ENCODE data around the gene SLC9A9.
"Not testable (repeated sequence)": the region's sequence is repeated elsewhere in the genome, so short reads cannot be mapped to it uniquely, and the experiment has no call there.

Gene SLC9A9

GRCh38 chr3:143806038-143806437 lies 42.2 kb downstream of the SLC9A9 start:
- no peak overlapping the region for H2BK12ac ChIP-seq (ENCODE audit: low read length)
- H3K9ac ChIP-seq (ENCODE audit: low read length): no peak overlapping the region
- no peaks in the 10 kb centered on the region for H3K36me3 ChIP-seq (ENCODE audit: control insufficient read depth in 1 of 2, insufficient read depth in 2 of 2, low read length in 2 of 2)
- H3K9me3 ChIP-seq (ENCODE audit: insufficient read depth, low read depth, low read length): no peaks in the 10 kb centered on the region
- H3K79me1 ChIP-seq (ENCODE audit: low read length): no peaks in the 10 kb centered on the region
- H3K27me3 ChIP-seq (ENCODE audit: insufficient read depth, low read length): no peaks in the 10 kb centered on the region
- H4K12ac ChIP-seq (ENCODE audit: low read depth, low read length): no peak overlapping the region
- H3K18ac ChIP-seq (ENCODE audit: low read length): no peak overlapping the region
- H2AK5ac ChIP-seq (ENCODE audit: low read length): no peak overlapping the region
- H4K8ac ChIP-seq (ENCODE audit: low read depth, low read length): no peak overlapping the region
- no peak overlapping the region for H3K4ac ChIP-seq (ENCODE audit: low read depth, low read length)
- H3K4me1 ChIP-seq (ENCODE audit: control insufficient read depth in 1 of 2, insufficient read depth in 2 of 2, low read length in 2 of 2): no peaks in the 10 kb centered on the region
- no peak overlapping the region for H3K4me2 ChIP-seq (ENCODE audit: low read length)
- DNase-seq: no peak
- no peak overlapping the region for H2AFZ ChIP-seq (ENCODE audit: insufficient read depth, low read length, poor library complexity)
- H2BK120ac ChIP-seq (ENCODE audit: insufficient read depth, low read length, poor library complexity): no peak overlapping the region
- H3K4me3 ChIP-seq (ENCODE audit: low read depth, low read length): no peak overlapping the region
- H2BK5ac ChIP-seq (ENCODE audit: low read depth, low read length, poor library complexity): no peak overlapping the region
- WGBS (ENCODE audit: extremely low coverage, insufficient coverage, insufficient read length): 100% methylated on average over 1 of the region's 4 CpGs
- H3K23ac ChIP-seq (ENCODE audit: low read length): no peak overlapping the region
- no peak overlapping the region for H3K14ac ChIP-seq (ENCODE audit: low read length)
- no peaks in the 10 kb centered on the region for H3K79me2 ChIP-seq (ENCODE audit: control insufficient read depth, insufficient read depth, low read length, poor library complexity)
- no peak overlapping the region for H3K27ac ChIP-seq (ENCODE audit: low read depth, low read length)
- no peak overlapping the region for H4K91ac ChIP-seq (ENCODE audit: low read depth, low read length)

- not testable (repeated sequence) for DNase-seq; H2BK120ac ChIP-seq (ENCODE audit: insufficient read depth, low read length, poor library complexity); H3K9me3 ChIP-seq (ENCODE audit: insufficient read depth, low read depth, low read length); H2AFZ ChIP-seq (ENCODE audit: insufficient read depth, low read length, poor library complexity); H3K4me1 ChIP-seq (ENCODE audit: control insufficient read depth in 1 of 2, insufficient read depth in 2 of 2, low read length in 2 of 2); H4K12ac ChIP-seq (ENCODE audit: low read depth, low read length); H3K4me2 ChIP-seq (ENCODE audit: low read length); H3K27ac ChIP-seq (ENCODE audit: low read depth, low read length); H3K18ac ChIP-seq (ENCODE audit: low read length); H3K79me1 ChIP-seq (ENCODE audit: low read length); H3K9ac ChIP-seq (ENCODE audit: low read length); H3K4me3 ChIP-seq (ENCODE audit: low read depth, low read length); H3K14ac ChIP-seq (ENCODE audit: low read length); H3K23ac ChIP-seq (ENCODE audit: low read length); H4K8ac ChIP-seq (ENCODE audit: low read depth, low read length); H3K79me2 ChIP-seq (ENCODE audit: control insufficient read depth, insufficient read depth, low read length, poor library complexity); H2AK5ac ChIP-seq (ENCODE audit: low read length); H2BK5ac ChIP-seq (ENCODE audit: low read depth, low read length, poor library complexity); H4K91ac ChIP-seq (ENCODE audit: low read depth, low read length); H2BK12ac ChIP-seq (ENCODE audit: low read length); H3K4ac ChIP-seq (ENCODE audit: low read depth, low read length); H3K36me3 ChIP-seq (ENCODE audit: control insufficient read depth in 1 of 2, insufficient read depth in 2 of 2, low read length in 2 of 2); H3K27me3 ChIP-seq (ENCODE audit: insufficient read depth, low read length)
- no CpG with 5 or more reads among the region's 7 CpGs for WGBS (ENCODE audit: extremely low coverage, insufficient coverage, insufficient read length)
These were observed 42.8 kb downstream of the SLC9A9 start for GRCh38 chr3:143805476-143805875.

DNA sequence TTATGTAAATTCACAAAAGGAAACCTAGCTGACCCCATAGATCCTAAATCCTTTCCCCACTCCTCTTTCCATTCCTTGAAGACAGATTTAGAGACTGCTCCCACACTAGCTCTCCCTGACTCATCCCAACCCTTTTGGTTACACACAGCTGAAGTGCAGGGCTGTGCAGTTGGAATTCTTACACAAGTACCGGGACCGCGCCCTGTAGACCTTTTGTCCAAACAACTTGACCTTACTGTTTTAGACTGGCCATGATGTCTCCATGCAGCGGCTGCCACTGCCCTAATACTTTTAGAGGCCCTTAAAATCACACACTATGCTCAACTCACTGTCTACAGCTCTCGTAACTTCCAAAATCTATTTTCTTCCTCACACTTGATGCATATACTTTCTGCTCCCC lies 47.2 kb downstream of the SLC9A9 start:
- not testable (repeated sequence) for H4K12ac ChIP-seq (ENCODE audit: low read depth, low read length); H3K79me1 ChIP-seq (ENCODE audit: low read length); H3K27me3 ChIP-seq (ENCODE audit: insufficient read depth, low read length); DNase-seq; H2AFZ ChIP-seq (ENCODE audit: insufficient read depth, low read length, poor library complexity); H3K9ac ChIP-seq (ENCODE audit: low read length); H3K36me3 ChIP-seq (ENCODE audit: control insufficient read depth in 1 of 2, insufficient read depth in 2 of 2, low read length in 2 of 2); H2BK12ac ChIP-seq (ENCODE audit: low read length); H3K9me3 ChIP-seq (ENCODE audit: insufficient read depth, low read depth, low read length); H3K27ac ChIP-seq (ENCODE audit: low read depth, low read length); H3K4me3 ChIP-seq (ENCODE audit: low read depth, low read length); H3K18ac ChIP-seq (ENCODE audit: low read length); H3K14ac ChIP-seq (ENCODE audit: low read length); H3K4ac ChIP-seq (ENCODE audit: low read depth, low read length); H4K91ac ChIP-seq (ENCODE audit: low read depth, low read length); H2AK5ac ChIP-seq (ENCODE audit: low read length); H3K79me2 ChIP-seq (ENCODE audit: control insufficient read depth, insufficient read depth, low read length, poor library complexity); H3K23ac ChIP-seq (ENCODE audit: low read length); H3K4me1 ChIP-seq (ENCODE audit: control insufficient read depth in 1 of 2, insufficient read depth in 2 of 2, low read length in 2 of 2); H2BK120ac ChIP-seq (ENCODE audit: insufficient read depth, low read length, poor library complexity); H4K8ac ChIP-seq (ENCODE audit: low read depth, low read length); H2BK5ac ChIP-seq (ENCODE audit: low read depth, low read length, poor library complexity); H3K4me2 ChIP-seq (ENCODE audit: low read length)
- no CpG with 5 or more reads among the region's 5 CpGs for WGBS (ENCODE audit: extremely low coverage, insufficient coverage, insufficient read length)

DNA sequence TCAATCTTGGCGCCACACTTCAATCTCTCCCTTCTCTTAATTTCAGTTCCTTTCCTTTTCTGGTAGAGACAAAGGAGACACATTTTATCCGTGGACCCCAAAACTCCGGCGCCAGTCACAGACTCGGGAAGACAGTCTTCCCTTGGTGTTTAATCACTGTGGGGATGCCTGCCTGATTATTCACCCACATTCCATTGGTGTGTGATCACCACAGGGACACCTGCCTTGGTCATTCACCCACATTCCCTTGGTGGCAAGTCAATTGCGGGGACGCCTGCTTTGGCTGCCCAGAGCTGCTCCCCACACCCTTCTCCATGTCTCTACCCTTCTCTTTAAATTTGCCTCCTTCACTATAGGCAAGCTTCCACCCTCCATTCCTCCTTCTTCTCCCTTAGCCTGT lies 50.1 kb downstream of the SLC9A9 start:
- H3K79me2 ChIP-seq (ENCODE audit: control insufficient read depth, insufficient read depth, low read length, poor library complexity); DNase-seq; H2AFZ ChIP-seq (ENCODE audit: insufficient read depth, low read length, poor library complexity); H3K36me3 ChIP-seq (ENCODE audit: control insufficient read depth in 1 of 2, insufficient read depth in 2 of 2, low read length in 2 of 2); H2BK5ac ChIP-seq (ENCODE audit: low read depth, low read length, poor library complexity); H3K23ac ChIP-seq (ENCODE audit: low read length); H3K9me3 ChIP-seq (ENCODE audit: insufficient read depth, low read depth, low read length); H4K12ac ChIP-seq (ENCODE audit: low read depth, low read length); H3K14ac ChIP-seq (ENCODE audit: low read length); H2BK120ac ChIP-seq (ENCODE audit: insufficient read depth, low read length, poor library complexity); H2AK5ac ChIP-seq (ENCODE audit: low read length); H4K91ac ChIP-seq (ENCODE audit: low read depth, low read length); H3K4me2 ChIP-seq (ENCODE audit: low read length); H3K4me3 ChIP-seq (ENCODE audit: low read depth, low read length); H2BK12ac ChIP-seq (ENCODE audit: low read length); H3K27ac ChIP-seq (ENCODE audit: low read depth, low read length); H3K9ac ChIP-seq (ENCODE audit: low read length); H3K4me1 ChIP-seq (ENCODE audit: control insufficient read depth in 1 of 2, insufficient read depth in 2 of 2, low read length in 2 of 2); H4K8ac ChIP-seq (ENCODE audit: low read depth, low read length); H3K4ac ChIP-seq (ENCODE audit: low read depth, low read length); H3K18ac ChIP-seq (ENCODE audit: low read length); H3K79me1 ChIP-seq (ENCODE audit: low read length); H3K27me3 ChIP-seq (ENCODE audit: insufficient read depth, low read length): not testable (repeated sequence)
- WGBS (ENCODE audit: extremely low coverage, insufficient coverage, insufficient read length): no CpG with 5 or more reads among the region's 7 CpGs
